BJ (cell line): ENCODE measurements around the gene ZNF521. TPM values are rescaled to one million over a fixed set of nuclear protein-coding genes. Genes with fewer than 3 reads are reported as not detected.

Experiments
- CTCF ChIA-PET: fragments of 350-600 bp; formaldehyde crosslinking; extraction: SDS; loops from one replicate; lab custom pipeline; 2021; ENCODE audit warnings: antibody characterized with exemption, inconsistent platforms; lab: Yijun Ruan, JAX
- POLR2A ChIA-PET: fragments of 300-600 bp; sonication (Branson Sonifier 250); formaldehyde crosslinking; extraction: SDS; loops from one replicate; lab custom pipeline; 2021; ENCODE audit warnings: antibody characterized with exemption; lab: Charles Lee
- DNase-seq: peaks from one replicate; pipeline ENCODE4 v3.0.0-alpha.2; 2011; ENCODE audit warnings: low read depth
- H3K27me3 ChIP-seq: 2 replicates; pipeline ENCODE4 v1.6.0; 2011; ENCODE audit warnings: low read length; ENCODE audit not compliant: control insufficient read depth, insufficient read depth
- H3K36me3 ChIP-seq: 2 replicates; pipeline ENCODE4 v1.5.1; 2011; ENCODE audit warnings: low read length; ENCODE audit not compliant: control insufficient read depth, insufficient read depth
- H3K4me3 ChIP-seq: 2 replicates; pipeline ENCODE4 v1.5.1; 2011; ENCODE audit warnings: low read depth, mild to moderate bottlenecking, control low read depth, low read length
- polyA plus RNA-seq: library from polyadenylated mRNA; depleted of rRNA; stranded (reverse); fragments of >200 nt; gene quantifications from 2 replicates; pipeline ENCODE4 v1.2.3, GENCODE V29; 2011
- TF ChIP-seq, protein P1 (sequence below): IDR thresholded peaks from 2 replicates; pipeline ENCODE4 v1.5.1; 2011; ENCODE audit warnings: low read depth, mild to moderate bottlenecking, control low read depth, inconsistent platforms, low read length, moderate library complexity; ENCODE audit not compliant: insufficient read depth

Gene ZNF521
- polyA plus RNA-seq, 1 experiment: 29.3 TPM

DNA sequence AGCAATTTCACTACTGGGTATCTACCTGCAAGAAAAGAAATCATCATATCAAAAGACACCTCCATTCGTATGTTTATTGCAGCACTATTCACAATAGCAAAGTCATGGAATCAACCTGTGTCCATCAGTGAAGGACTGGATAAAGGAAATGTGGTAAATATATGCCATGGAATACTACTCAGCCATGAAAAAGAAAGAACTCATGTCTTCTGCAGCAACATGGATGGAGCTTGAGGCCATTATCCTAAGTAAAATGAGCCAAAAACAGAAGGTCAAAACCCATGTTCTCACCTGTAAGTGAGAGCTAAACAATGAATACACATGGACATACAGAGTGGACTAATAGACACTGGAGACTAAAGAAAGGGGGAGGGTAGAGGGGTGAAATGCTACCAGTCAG lies 322.2 kb downstream of the ZNF521 start:
- POLR2A ChIA-PET: no interaction called here
- no peak overlapping the region for H3K4me3 ChIP-seq
- H3K36me3 ChIP-seq: no peaks in the 10 kb centered on the region
- TF ChIP-seq, protein P1, sequence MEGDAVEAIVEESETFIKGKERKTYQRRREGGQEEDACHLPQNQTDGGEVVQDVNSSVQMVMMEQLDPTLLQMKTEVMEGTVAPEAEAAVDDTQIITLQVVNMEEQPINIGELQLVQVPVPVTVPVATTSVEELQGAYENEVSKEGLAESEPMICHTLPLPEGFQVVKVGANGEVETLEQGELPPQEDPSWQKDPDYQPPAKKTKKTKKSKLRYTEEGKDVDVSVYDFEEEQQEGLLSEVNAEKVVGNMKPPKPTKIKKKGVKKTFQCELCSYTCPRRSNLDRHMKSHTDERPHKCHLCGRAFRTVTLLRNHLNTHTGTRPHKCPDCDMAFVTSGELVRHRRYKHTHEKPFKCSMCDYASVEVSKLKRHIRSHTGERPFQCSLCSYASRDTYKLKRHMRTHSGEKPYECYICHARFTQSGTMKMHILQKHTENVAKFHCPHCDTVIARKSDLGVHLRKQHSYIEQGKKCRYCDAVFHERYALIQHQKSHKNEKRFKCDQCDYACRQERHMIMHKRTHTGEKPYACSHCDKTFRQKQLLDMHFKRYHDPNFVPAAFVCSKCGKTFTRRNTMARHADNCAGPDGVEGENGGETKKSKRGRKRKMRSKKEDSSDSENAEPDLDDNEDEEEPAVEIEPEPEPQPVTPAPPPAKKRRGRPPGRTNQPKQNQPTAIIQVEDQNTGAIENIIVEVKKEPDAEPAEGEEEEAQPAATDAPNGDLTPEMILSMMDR: no peak
- H3K27me3 ChIP-seq: no peaks in the 10 kb centered on the region; the same call in 1 of the 2 replicates
- no peak for DNase-seq
- CTCF ChIA-PET: no interaction called here

DNA sequence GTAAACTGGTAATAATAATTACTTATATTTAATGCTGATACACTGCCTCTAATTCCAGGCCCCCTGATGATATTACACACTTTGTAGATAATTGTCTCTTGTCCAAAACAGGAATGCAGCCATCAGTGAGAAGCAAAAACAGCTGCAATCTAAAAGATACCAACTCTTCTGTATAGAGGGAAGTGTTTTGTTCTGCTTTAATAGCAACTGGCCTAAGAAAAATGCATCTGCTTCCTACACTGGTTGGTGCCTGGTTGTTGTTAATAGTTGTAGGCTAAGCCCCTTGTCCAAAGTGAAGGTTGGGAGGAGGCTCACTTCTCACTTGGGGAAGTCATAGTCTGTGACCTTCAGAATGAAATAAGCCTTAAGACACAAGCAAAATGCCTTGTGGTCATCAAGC lies 332.0 kb downstream of the ZNF521 start:
- CTCF ChIA-PET: interaction anchor here (0.6 kb wide), 1 partner anchor 444 kb away, joined by 3 read pairs; no protein-coding TSS in a partner anchor

DNA sequence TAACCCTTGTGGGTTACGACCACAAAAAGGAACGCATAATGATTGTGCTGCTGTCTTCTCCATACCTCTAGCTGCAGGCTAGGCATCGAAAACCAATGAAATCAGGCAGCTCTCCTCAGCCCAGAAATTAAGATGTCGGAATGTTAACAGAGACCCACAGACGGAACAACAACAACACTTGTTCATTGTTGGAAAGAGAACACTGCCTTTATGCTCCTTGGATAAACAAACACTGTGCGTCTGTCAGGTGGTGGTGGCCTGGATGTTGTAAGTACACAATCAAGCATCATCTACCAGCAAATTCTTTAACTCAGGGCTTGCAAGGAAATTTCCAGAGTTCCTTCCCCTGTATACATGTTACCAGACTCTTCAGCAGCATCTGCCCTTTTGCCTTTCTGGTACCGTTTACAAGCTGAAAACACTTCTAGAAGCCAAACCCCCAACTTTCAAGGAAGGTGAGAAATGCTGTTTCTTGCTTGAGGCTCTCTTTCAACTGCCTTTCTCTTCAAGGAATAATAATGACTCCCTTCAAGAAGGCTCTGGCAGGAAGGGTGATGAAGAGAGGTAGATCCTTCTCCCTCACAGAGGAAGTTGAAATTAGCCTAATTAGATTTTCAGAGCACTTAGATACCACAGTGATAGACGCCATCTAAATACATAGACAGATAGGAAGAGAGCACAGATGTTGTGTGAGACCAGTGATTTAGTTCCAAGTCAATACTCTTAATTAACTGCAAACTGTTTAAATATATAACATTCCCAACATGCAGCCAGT lies 332.7 kb downstream of the ZNF521 start:
- POLR2A ChIA-PET: no interaction called here
- H3K4me3 ChIP-seq: no peak overlapping the region
- no peaks in the 10 kb centered on the region for H3K36me3 ChIP-seq
- CTCF ChIA-PET: interaction anchor here (0.6 kb wide), 1 partner anchor 31 kb away, joined by 3 read pairs; no protein-coding TSS in a partner anchor
- TF ChIP-seq, protein P1: no peak
- no peak for DNase-seq
- H3K27me3 ChIP-seq: peaks cover 1% of the 10 kb centered on the region; the same call in 1 of the 2 replicates

More for the DNA sequence above, 332.0 kb downstream of the ZNF521 start:
- H3K36me3 ChIP-seq: no peaks in the 10 kb centered on the region
- DNase-seq: no peak
- POLR2A ChIA-PET: no interaction called here
- peaks cover 1% of the 10 kb centered on the region; the same call in 1 of the 2 replicates for H3K27me3 ChIP-seq
- H3K4me3 ChIP-seq: no peak overlapping the region
- TF ChIP-seq, protein P1: no peak

DNA sequence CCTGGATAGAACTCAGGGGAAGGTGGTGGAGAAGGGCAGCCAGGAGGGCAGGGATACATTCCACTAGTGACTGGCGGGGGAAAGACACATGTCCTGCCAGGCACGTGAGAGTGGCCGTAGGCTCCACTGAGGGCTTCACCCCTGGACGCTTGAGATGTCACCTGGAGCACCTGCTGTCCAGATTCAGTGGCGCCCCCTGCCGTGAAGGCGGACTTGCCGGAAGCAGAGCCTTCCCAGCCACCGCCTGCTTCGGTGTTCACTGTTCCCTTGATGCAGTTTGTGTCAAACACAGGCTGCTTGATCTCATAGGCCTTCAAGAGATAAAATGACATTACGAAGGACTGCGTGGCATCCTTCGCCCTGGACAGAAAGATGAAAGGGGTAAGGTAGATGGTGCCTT lies 335.3 kb downstream of the ZNF521 start:
- no peaks in the 10 kb centered on the region for H3K36me3 ChIP-seq
- TF ChIP-seq, protein P1: no peak
- H3K4me3 ChIP-seq: no peak overlapping the region
- POLR2A ChIA-PET: no interaction called here
- CTCF ChIA-PET: no interaction called here
- peaks cover 1% of the 10 kb centered on the region; the same call in 1 of the 2 replicates for H3K27me3 ChIP-seq
- no peak for DNase-seq

DNA sequence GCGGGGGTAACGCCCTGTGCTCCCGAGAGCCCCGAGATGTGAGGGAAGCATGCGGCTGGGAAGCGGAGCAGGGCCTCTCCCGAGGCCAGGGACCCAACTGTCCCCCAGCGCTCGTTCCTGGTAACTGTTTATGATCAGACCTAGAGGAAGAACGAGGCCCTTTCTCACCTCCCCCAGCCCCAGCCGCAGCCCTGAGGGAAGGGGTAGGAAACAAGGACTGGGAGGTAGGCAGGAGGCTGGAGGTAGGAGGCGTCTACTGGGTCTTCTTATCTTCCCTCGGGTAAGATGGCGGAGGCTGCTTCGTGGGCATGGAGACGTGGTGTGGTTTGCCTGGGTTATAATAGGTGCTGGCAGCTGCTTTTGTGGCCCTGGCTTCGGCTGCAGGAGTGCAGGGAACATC lies 335.8 kb downstream of the ZNF521 start:
- Histone ChIP-seq H3K4me3 (no peak overlapping the region), H3K36me3 (no peaks in the 10 kb centered on the region), H3K27me3 (peaks cover 1% of the 10 kb centered on the region; the same call in 1 of the 2 replicates)
- POLR2A ChIA-PET: no interaction called here
- TF ChIP-seq, protein P1: no peak
- no peak for DNase-seq
- CTCF ChIA-PET: interaction anchor here (0.6 kb wide), 1 partner anchor 634 kb away, joined by 4 read pairs; no protein-coding TSS in a partner anchor
